Cardiac septum (tissue), 1 donor: ENCODE data around the gene DNAJB8. TPM values are rescaled to one million over a fixed set of nuclear protein-coding genes. Genes with fewer than 3 reads are reported as not detected.

ENCODE experiments used
- DNase-seq: peaks from one replicate; pipeline ENCODE4 v3.0.0-alpha.2; 2020; ENCODE audit warnings: low spot score
- intact Hi-C: fragments of 100-400 bp; cut with DNase I; formaldehyde crosslinking; loops from one replicate; pipeline ENCODE4 v1.14.0; 2022
- total RNA-seq: library from RNA; stranded (reverse); fragmentation: NEBNext Ultra II Directional; extraction: Animal tissue kit (Norgen Biotek cat#: 25700); gene quantifications from one replicate; pipeline ENCODE4 v1.2.1, GENCODE V29; 2021
- donor health status: DM: no; HTN: no; CAD: no.

DNAJB8 gene
- total RNA-seq, 1 donor from 2014 or later: not detected

DNA sequence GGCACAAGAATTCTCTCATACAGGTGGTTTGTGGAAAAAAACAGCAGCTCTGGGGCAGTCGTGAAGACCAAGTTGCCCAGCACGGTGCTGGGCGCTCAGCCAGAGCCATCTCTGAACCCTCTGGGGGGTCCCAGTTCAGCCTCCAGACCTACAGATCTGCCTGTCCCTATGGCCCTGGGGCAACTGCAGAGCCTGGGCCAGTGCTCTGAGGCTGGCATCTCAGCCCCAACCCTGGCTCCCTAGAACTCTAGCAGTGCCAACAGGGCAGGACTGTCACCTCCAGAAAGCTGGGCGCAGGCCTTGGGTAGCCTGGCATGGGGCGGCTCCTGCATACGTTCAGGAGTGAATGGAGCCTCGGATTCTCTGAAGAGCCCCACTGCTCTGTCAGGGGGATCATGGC lies 44.7 kb downstream of the DNAJB8 start:
- no peak for DNase-seq
- intact Hi-C loops: no loop called here

DNA sequence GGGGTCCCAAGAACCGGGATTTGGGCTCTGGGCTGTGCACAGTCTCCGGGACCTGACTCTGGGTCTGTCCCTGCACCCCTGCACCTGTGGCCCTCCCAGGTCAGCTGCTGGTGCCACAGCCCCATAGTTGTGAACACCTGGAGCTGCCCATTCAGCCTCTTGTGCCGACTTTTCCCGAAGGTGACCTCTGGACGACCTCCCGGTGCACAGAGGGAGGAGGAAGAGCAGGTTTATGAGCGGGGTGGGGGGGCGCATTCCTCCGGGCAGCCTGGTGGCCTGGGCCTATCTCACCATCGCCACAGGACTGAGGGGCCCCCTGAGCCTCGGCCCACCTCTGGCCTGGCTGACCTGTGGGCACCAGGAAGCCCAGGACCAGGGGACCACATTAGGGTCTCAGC lies 45.3 kb downstream of the DNAJB8 start:
- no peak for DNase-seq
- intact Hi-C loops: no loop called here

DNA sequence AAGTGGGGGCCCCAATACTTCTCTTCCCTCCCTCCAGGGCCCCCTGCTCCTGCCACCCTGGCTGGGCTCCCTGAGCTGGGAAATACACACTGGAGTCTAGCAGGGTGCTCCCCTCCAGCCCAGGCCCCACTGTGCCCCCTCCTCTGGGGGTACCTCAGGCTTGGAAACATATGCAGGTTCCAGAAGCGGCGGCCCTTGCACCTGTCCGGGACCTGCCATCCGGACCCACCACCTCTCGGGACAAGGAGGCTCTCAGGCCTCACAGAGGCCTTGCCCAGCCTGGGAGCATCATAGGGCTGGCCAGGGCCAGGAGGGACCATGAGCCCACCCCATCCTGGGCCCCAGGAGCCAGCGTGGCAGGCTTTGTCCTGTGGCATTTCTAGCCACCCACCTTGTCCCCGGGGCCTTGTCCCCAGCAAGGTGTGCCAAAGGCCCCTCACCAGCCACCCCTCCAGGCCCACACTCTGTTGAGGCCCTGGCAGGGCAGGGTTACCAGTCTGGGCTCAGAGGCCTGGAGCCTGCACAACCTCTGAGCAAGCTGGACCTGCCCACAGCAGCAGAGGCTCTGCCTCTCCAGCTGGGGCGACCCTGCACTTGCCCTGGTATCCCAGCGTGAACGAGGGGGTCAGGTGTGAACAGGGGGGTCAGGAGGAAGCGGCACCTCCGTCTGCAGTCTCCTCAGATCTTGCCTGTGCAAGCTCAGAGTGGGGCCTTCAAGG lies 45.8 kb downstream of the DNAJB8 start:
- intact Hi-C loops: no loop called here

DNA sequence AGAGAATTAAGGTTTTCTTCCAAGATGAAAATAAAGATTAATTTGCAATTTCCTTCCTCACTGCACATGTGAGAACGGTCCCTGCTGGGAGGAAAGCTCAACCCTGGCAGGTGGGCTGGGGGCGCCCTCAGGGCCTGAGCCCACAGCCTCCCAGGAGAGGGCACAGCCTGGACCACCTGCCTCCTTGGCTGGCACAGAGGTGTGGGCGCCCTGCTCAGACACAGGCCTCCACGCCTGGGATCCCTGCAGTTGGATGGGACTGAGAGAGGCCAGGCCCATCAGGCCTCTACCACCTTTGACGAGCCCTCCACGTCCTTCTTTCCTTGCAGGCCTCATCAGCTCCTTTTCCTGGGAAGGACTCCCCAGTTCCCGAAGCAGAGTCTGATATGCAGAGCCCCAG lies 46.4 kb downstream of the DNAJB8 start:
- DNase-seq: no peak
- intact Hi-C loops: no loop called here

More for the DNA sequence above, 45.8 kb downstream of the DNAJB8 start:
- no peak for DNase-seq

GRCh38 chr3:128419311-128419710 lies 47.4 kb downstream of the DNAJB8 start:
- no peak for DNase-seq
- intact Hi-C loops: no loop called here

- intact Hi-C loops: no loop called here
- no peak for DNase-seq
Observed at GRCh38 chr3:128418900-128419299, 47.8 kb downstream of the DNAJB8 start.

GRCh38 chr3:128416578-128417211 lies 50.0 kb downstream of the DNAJB8 start:
- no peak for DNase-seq

GRCh38 chr3:128415773-128416577 lies 50.7 kb downstream of the DNAJB8 start:
- no peak for DNase-seq
- intact Hi-C loops: no loop called here

More at GRCh38 chr3:128416578-128417211, 50.0 kb downstream of the DNAJB8 start:
- intact Hi-C loops: no loop called here

GRCh38 chr3:128415200-128415772 lies 51.4 kb downstream of the DNAJB8 start:
- no peak for DNase-seq
- intact Hi-C loops: no loop called here

GRCh38 chr3:128413413-128414205 lies 53.1 kb downstream of the DNAJB8 start:
- intact Hi-C loops: no loop called here
- no peak for DNase-seq

GRCh38 chr3:128413003-128413370 lies 53.7 kb downstream of the DNAJB8 start:
- intact Hi-C loops: no loop called here
- DNase-seq: no peak

Other genes starting within 250 kb of the DNAJB8 start
- gene GATA2, start 26.3 kb upstream of the DNAJB8 start, total RNA-seq: 15.6 TPM
- 84.9 TPM for gene RPN1, start 183.9 kb upstream of the DNAJB8 start, total RNA-seq